Activated CD8-positive, alpha-beta memory T cell treated with anti-CD3 and anti-CD28 coated beads for 1 hour (primary cell): Measurements from ENCODE around the gene KCNS3.

ENCODE experiments used
- DNase-seq, 2 donors: peaks; one replicate each; pipeline ENCODE4 v3.0.0-alpha.2; 2020; ENCODE audit warnings: low read depth in 1 of 2; ENCODE audit errors: extremely low read depth in 1 of 2

KCNS3 gene

GRCh38 chr2:17878281-17879136 is at the start of gene KCNS3:
TSS of gene KCNS3 (plus strand) at chr2:17878667. CDS start at chr2:17931009, 52,342 bp downstream.
- DNase-seq, result no peak

GRCh38 chr2:17830053-17831034 is 48.1 kb upstream of the KCNS3 start:
- DNase-seq, result no peak

GRCh38 chr2:17835516-17835915 is 43.0 kb upstream of the KCNS3 start:
- no peak for DNase-seq

GRCh38 chr2:17839959-17840358 is 38.5 kb upstream of the KCNS3 start:
- no peak for DNase-seq

- no peak for DNase-seq
These were observed 35.0 kb upstream of the KCNS3 start for GRCh38 chr2:17843457-17843856.

- DNase-seq, result no peak
These were observed 32.7 kb upstream of the KCNS3 start for GRCh38 chr2:17845806-17846205.

GRCh38 chr2:17846676-17847075 is 31.8 kb upstream of the KCNS3 start:
- no peak for DNase-seq

GRCh38 chr2:17847236-17847635 is 31.2 kb upstream of the KCNS3 start:
- DNase-seq, result no peak

- no peak for DNase-seq
These were observed 29.2 kb upstream of the KCNS3 start for GRCh38 chr2:17849275-17849674.

- DNase-seq, result no peak
These were observed 28.3 kb upstream of the KCNS3 start for GRCh38 chr2:17850151-17850550.

- no peak for DNase-seq
These were observed 26.5 kb upstream of the KCNS3 start for GRCh38 chr2:17851731-17852585.

- no peak for DNase-seq
These were observed 24.7 kb upstream of the KCNS3 start for GRCh38 chr2:17853799-17854198.

GRCh38 chr2:17857021-17857420 is 21.4 kb upstream of the KCNS3 start:
- no peak for DNase-seq

GRCh38 chr2:17858064-17858463 is 20.4 kb upstream of the KCNS3 start:
- DNase-seq, result no peak

GRCh38 chr2:17863539-17863938 is 14.9 kb upstream of the KCNS3 start:
- DNase-seq, result no peak

GRCh38 chr2:17864676-17865075 is 13.8 kb upstream of the KCNS3 start:
- DNase-seq, result no peak

- no peak for DNase-seq
These were observed 11.3 kb upstream of the KCNS3 start for GRCh38 chr2:17867133-17867532.

GRCh38 chr2:17869128-17869527 is 9.3 kb upstream of the KCNS3 start:
- DNase-seq, result no peak

- DNase-seq, result no peak
These were observed 6.8 kb upstream of the KCNS3 start for GRCh38 chr2:17871639-17872038.

- DNase-seq, result no peak
These were observed 5.4 kb upstream of the KCNS3 start for GRCh38 chr2:17873021-17873420.

GRCh38 chr2:17876590-17876989 is 1.9 kb upstream of the KCNS3 start:
- DNase-seq, result no peak
